T-helper 9 cell (primary cell): ENCODE results near the gene ITIH1.

Source experiments
- DNase-seq: peaks from one replicate; pipeline ENCODE4 v3.0.0-alpha.2; 2020

Gene ITIH1

DNA sequence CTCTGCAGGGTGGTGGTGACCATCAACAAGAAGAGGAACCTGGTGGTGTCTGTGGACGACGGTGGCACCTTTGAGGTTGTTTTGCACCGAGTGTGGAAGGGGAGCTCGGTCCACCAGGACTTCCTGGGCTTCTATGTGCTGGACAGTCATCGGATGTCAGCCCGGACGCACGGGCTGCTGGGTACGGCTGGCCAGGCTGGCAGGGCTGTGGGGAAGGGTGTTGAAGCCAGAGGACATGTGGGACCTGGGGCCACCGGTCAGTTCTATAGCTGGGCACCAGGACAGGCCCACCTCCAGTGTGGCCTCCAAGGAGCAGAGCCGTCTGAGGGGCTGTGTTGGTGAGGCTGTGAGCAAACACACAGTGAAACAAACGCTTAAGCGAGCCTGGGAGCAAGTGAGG is 13.3 kb downstream of the ITIH1 start:
- DNase-seq, result no peak

DNA sequence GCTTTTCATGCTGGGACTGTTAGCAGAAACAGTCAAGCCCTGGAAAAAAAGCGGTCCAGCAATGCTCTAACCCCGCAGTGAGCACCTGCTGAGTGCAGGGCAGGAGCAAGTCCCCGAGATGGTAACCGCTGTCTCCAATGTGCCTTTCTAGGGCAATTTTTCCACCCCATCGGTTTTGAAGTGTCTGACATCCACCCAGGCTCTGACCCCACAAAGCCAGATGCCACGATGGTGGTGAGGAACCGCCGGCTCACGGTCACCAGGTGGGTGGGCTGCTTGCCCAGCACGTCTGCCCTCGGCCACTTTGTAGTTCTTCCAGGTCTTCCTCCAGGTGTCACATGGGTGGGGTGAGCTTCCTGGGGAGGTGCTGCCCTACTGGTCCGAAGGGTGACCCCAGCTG is 14.0 kb downstream of the ITIH1 start:
- no peak for DNase-seq

DNA sequence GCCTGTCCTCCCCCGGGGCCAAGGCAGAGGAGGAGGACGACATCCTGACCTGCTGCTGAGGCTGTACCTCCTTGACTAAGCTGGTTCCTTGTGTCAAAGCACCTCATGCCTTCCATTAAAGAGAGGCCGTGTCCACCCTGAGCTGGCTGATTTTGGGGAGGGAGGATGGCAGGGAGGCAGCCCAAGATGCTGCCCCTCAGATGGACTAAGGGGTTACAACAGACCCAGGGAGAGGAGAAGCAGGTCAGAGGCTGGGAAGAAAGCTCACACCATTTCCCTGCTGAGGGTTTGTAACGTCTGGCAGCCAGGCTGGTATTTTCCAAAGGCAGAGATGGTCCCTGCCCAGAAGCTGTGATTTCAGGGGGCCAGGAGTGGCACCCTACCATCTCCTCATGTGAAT is 14.5 kb downstream of the ITIH1 start:
- DNase-seq, result no peak

DNA sequence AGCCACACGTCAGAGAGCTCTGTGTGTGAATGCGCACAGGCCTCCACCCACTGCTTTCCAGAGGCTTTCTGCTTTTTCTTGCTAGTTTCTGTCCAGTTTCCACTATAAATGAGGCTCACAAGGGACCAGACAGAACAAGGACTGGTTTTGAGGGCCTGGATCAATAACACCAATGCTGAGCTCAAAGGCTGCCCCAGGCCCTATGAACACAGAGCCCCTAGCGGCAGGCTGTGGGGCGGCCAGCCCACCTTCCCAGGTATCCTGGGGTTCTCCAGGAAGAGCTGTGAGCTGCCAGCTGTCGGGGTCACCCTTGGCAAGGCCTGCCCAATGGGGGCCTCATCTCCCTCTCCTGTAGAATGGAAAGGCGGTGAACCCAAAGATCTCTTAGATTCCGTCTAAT is 15.0 kb downstream of the ITIH1 start:
- no peak for DNase-seq

- no peak for DNase-seq
Observed at GRCh38 chr3:52792961-52793695, 15.7 kb downstream of the ITIH1 start.

GRCh38 chr3:52793702-52794611 is 16.6 kb downstream of the ITIH1 start:
- DNase-seq, result no peak

DNA sequence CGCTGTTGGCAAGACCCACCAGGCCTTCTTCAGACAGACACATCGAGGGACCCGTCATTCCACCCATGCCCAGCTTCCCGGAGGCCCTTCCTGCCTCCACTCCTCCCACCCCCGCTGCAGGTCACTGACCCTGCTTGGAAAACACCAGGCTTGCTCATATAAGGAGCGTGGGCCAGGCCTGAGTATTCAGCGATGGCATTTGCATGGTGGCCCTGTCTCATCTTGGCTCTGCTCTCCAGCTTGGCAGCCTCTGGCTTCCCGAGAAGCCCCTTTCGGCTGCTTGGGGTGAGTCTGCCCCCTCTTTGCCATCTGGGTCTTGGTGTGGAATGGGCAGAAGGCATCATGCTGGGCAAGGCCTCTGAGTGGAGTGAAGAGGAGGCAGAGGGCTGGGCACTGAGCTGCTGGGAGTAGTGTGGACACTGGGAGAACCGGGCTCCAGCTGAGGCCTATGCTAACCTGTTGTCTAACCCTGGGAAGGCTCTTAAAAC is 17.3 kb downstream of the ITIH1 start, which contains the start of gene ITIH3:
TSS of gene ITIH3 (plus strand) at position 185 of the 488 bp plus-strand sequence. CDS start at position 193, 8 bp downstream.
- DNase-seq, result no peak

DNA sequence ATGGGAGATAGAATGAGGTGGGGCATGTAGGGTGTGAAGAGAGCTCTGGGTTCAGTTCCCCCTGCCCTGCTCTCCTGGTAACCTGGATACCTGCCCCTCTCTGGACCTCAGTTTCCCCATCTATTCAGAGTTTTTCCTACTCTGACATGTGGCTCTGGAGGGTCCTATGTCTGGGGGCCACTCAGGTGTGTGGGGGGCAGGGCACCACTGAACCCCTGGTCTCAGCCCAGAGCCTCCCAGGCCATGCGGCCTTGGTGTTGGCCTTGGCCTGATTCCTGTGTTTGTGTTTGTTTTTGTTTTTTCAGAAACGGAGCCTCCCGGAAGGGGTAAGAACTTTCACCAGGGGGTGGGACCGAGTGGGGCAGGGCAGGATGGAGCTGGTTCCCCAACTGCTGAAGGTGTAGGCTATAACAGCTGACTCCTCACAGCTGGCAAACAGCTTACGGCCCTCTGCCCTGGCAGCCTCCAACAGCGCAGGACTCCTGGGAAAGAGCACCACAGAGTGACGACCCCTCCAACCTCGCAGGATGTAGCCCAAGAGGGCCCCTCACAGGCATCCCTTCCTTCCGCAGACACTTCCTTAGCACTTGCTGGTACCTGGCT is 18.0 kb downstream of the ITIH1 start:
- DNase-seq, result no peak

DNA sequence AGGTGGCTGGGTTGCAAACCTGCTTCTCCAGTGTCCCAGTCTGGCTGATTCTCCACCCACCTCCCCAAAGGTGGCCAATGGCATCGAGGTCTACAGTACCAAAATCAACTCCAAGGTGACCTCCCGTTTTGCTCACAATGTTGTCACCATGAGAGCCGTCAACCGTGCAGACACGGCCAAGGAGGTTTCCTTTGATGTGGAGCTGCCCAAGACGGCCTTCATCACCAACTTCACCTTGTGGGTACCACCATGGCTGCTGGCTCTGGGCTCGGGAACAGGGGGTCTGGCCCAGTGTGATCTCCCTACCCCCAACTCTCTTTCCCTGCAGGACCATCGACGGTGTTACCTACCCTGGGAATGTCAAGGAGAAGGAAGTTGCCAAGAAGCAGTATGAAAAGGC is 19.0 kb downstream of the ITIH1 start:
- DNase-seq, result no peak

- no peak for DNase-seq
Observed at GRCh38 chr3:52798376-52798977, 21.1 kb downstream of the ITIH1 start.

GRCh38 chr3:52798978-52799476 is 21.6 kb downstream of the ITIH1 start:
- no peak for DNase-seq

- no peak for DNase-seq
Observed at GRCh38 chr3:52800079-52800478, 22.7 kb downstream of the ITIH1 start.

DNA sequence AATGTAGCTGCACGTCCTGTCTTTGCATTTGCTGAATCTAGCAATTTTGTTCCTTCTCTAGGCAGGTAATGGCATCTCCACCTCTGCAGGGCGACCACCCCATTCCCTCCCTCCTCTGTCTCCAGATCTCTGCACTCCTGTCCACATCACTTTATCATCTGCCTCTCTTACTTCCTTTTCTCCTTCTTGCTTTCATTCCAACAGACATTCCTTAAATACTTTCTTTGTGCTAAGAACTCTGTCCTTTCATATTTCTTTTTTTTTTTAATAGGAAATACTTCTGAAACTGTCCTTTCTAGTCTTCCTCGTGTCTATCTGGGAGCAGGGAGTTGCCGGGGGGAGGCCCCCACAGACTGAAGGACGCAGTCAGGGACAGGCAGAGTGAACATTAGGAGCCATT is 24.4 kb downstream of the ITIH1 start:
- no peak for DNase-seq

GRCh38 chr3:52805270-52806039 is 28.1 kb downstream of the ITIH1 start:
- DNase-seq, result no peak

- DNase-seq, result no peak
Observed at GRCh38 chr3:52809149-52809548, 31.8 kb downstream of the ITIH1 start.

DNA sequence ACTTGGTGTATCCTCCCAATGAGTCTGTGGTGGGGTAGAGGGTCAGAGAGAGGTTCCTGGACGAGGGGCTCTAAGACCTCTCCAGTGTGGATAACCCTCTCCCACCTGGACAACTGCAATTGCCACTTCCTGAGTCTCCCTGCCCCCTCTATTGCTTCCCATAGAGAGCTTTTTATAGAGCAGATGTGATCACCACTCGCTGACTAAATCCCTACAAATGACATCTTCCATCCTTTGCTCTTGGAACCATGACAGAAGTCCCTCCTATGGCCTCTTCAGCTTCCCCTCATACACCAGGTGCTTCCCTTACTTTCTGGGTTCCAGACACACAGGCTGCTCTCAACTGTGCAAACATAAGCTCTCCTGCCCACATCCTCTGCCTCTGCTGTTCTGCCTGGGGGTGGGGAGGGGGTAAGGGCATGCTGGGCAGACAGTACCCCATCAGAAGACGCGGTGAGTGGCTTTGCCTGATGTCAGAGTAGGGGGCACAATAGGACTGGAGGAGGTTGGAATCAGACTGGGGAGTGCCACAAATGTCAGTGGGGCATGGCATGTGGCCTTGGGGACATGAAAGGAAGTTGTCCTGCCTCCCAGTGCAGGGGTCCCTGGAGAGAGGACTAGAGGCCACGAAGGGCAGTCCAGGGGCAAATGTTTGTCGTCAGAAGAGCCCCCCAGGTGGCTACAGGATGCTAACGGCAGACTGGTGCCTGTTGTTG is 32.4 kb downstream of the ITIH1 start:
- DNase-seq, result no peak

GRCh38 chr3:52810923-52811322 is 33.5 kb downstream of the ITIH1 start:
- DNase-seq, result no peak

DNA sequence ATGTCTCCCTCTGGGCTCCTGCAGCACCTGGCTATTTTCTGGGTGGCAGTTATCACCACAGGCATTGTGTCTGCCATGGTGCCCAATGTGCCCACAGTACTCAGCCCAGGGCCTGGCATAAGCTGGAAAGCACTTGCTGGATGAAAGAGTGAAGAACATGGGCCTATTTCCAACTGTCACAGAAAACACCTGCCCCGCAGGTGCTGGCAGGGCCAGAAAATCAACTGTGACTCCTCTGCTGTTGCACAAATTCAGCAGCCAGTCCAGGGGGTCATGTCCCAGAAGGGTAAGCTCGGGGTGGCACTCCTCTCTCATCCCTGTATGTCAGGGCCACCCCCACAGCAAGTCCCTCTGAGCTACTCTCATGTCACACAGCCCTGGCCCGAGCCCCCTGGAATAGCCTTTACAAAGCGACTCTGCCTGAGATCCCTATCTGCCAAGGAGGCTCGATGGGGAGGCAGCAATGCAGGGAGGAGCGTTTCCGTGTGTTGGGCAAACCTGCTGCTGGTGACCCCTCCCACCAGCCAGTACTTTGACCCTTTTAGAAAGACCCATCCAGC is 34.1 kb downstream of the ITIH1 start:
- no peak for DNase-seq

DNA sequence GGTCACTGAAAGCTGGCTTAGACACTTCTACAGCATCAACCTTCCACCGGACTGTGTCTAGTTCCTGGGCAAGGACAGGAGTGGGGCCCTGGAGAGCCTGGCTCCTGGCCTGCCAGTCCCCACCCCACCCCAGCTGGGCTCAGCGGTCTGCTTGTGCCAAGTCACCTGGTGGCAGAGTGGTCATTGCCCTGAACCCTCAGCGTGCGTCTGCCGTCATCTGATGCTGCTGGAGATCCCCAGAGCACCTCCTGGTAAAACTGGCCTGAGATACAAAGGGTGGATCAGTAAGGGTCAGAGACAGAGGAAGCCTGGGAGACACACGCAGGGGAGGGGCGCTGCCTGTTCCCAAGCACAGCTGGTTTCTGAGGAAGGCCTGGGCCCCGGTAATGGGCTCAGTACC is 36.4 kb downstream of the ITIH1 start:
- no peak for DNase-seq

- DNase-seq, result no peak
Observed at GRCh38 chr3:52816199-52816598, 38.8 kb downstream of the ITIH1 start.

DNA sequence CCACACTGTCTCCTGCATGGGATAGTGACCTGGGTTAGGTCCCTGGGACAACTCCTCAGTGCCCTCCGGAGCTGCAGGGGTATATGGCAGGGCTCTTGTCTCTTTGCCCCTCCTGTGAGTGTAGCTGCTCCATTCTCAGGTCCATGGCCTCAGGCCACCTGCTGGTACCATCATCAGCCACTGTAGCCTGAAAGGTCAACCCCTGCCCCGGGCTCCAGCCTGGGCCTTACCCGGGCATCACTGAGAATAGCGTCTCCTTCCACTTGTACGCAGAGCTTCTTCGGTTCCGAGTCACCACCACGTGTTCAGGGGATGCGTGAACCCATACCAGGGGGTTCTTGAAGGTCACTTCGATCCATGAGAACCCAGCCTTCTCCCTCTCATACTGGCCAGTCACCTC is 39.3 kb downstream of the ITIH1 start:
- DNase-seq, result no peak
